Erythroblast (primary cell): Measurements from ENCODE around the gene BTNL9.
"Not testable (repeated sequence)": the region's sequence is repeated elsewhere in the genome, so short reads cannot be mapped to it uniquely, and the experiment has no call there.

Experiments used
- GATA1 ChIP-seq: IDR thresholded peaks from 2 replicates; pipeline ENCODE4 v1.6.1; 2011; ENCODE audit warnings: low read depth, mild to moderate bottlenecking, control low read depth, low read length, moderate library complexity
- POLR2A ChIP-seq: IDR thresholded peaks from 2 replicates; pipeline ENCODE4 v1.6.1; 2011; ENCODE audit warnings: mild to moderate bottlenecking, low read length

DNA sequence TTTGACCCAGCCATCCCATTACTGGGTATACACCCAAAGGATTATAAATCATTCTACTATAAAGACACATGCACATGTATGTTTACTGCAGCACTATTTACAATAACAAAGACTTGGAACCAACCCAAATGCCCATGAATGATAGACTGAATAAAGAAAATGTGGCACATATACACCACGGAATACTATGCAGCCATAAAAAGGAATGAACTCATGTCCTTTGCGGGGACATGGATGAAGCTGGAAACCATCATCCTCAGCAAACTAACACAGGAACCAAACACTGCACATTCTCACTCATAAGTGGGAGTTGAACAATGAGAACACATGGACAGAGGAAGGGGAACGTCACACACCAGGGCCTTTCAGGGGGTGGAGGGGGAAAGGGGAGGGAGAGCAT, 22.6 kb upstream of the BTNL9 start:
- not testable (repeated sequence) for TF ChIP-seq POLR2A, GATA1
